H1 (cell line): ENCODE data around the gene CD68. TPM values are rescaled to one million over a fixed set of nuclear protein-coding genes. Genes with fewer than 3 reads are reported as not detected.

Experiments
- CTCF ChIA-PET: fragments of 300-600 bp; sonication (Branson Sonifier 250); formaldehyde crosslinking; loops from one replicate; lab custom pipeline; 2021; ENCODE audit not compliant: partially characterized antibody; lab: Charles Lee
- POLR2A ChIA-PET: fragments of 300-600 bp; sonication (Branson Sonifier 250); formaldehyde crosslinking; loops from one replicate; lab custom pipeline; 2021; ENCODE audit warnings: inconsistent platforms; ENCODE audit not compliant: partially characterized antibody; lab: Charles Lee
- DNase-seq, 2 experiments: peaks; one replicate each; pipeline versions ENCODE4 v3.0.0 to v3.0.0-alpha.2; 2010 to 2022; ENCODE audit warnings: low spot score in 2 of 2, low read depth in 1 of 2, mixed read lengths in 1 of 2
- FAIRE-seq: peaks from 2 replicates; lab custom pipeline; 2011; peaks lifted over from hg19 to GRCh38; lab: Jason Lieb, UNC
- H2AFZ ChIP-seq: 2 replicates; pipeline ENCODE4 v1.8.1; 2012; ENCODE audit warnings: low read length, inconsistent platforms
- H2AK5ac ChIP-seq: 2 replicates; pipeline ENCODE4 v1.6.1; 2013; ENCODE audit warnings: low read depth, low read length
- H2BK120ac ChIP-seq: replicated peaks from 2 replicates; pipeline ENCODE3; 2013; ENCODE audit warnings: low read depth, low read length, inconsistent platforms
- H2BK12ac ChIP-seq: 2 replicates; pipeline ENCODE4 v1.6.1; 2013; ENCODE audit warnings: low read depth, low read length
- H2BK15ac ChIP-seq: 2 replicates; pipeline ENCODE4 v1.6.1; 2013; ENCODE audit warnings: low read length
- H2BK20ac ChIP-seq: 2 replicates; pipeline ENCODE4 v1.6.1; 2013; ENCODE audit warnings: low read length
- H2BK5ac ChIP-seq: 2 replicates; pipeline ENCODE4 v1.6.1; 2013; ENCODE audit warnings: low read depth, low read length
- H3K14ac ChIP-seq: 2 replicates; pipeline ENCODE4 v1.6.1; 2013; ENCODE audit warnings: inconsistent platforms; ENCODE audit not compliant: insufficient read length
- H3K18ac ChIP-seq: 2 replicates; pipeline ENCODE4 v1.6.1; 2013; ENCODE audit warnings: low read length; ENCODE audit errors: extremely low read depth
- H3K23ac ChIP-seq: 2 replicates; pipeline ENCODE4 v1.6.1; 2013; ENCODE audit warnings: inconsistent platforms; ENCODE audit not compliant: insufficient read length
- H3K23me2 ChIP-seq: 2 replicates; pipeline ENCODE4 v1.6.1; 2013; ENCODE audit warnings: low read depth, low read length
- H3K27ac ChIP-seq: 2 replicates; pipeline ENCODE4 v1.6.1; 2011; ENCODE audit warnings: low read depth, low read length, inconsistent platforms
- H3K27me3 ChIP-seq, 4 experiments: replicated peaks in 1 of 4; 1 replicate in 1 of 4; 2 replicates in 3 of 4; pipeline versions ENCODE4 v1.6.1 to v1.8.1; 2011 to 2013; ENCODE audit warnings: low read length in 3 of 4, mild to moderate bottlenecking in 3 of 4, inconsistent platforms in 2 of 4, mixed read lengths in 2 of 4, moderate library complexity in 1 of 4; ENCODE audit not compliant: control insufficient read depth in 3 of 4, insufficient read depth in 3 of 4; ENCODE audit errors: extremely low read depth in 1 of 4
- H3K36me3 ChIP-seq, 4 experiments: 2 replicates each; pipeline versions ENCODE4 v1.6.1 to v1.8.1; 2011 to 2013; ENCODE audit warnings: mild to moderate bottlenecking in 4 of 4, low read length in 3 of 4, moderate library complexity in 2 of 4, control low read depth in 1 of 4, inconsistent platforms in 1 of 4; ENCODE audit not compliant: insufficient read depth in 4 of 4, control insufficient read depth in 2 of 4
- H3K4ac ChIP-seq: replicated peaks from 2 replicates; pipeline ENCODE3; 2013; ENCODE audit warnings: low read length, low read depth, mixed read lengths, inconsistent platforms; ENCODE audit not compliant: insufficient read length
- H3K4me1 ChIP-seq, 4 experiments: replicated peaks in 1 of 4; 1 replicate in 1 of 4; 2 replicates in 3 of 4; pipeline versions ENCODE4 v1.6.1 to v1.8.1; 2011 to 2013; ENCODE audit warnings: low read length in 3 of 4, inconsistent platforms in 2 of 4, mixed read lengths in 1 of 4; ENCODE audit not compliant: insufficient read depth in 4 of 4, control insufficient read depth in 3 of 4
- H3K4me2 ChIP-seq, 2 experiments: 2 replicates each; pipeline versions ENCODE4 v1.6.1 to v1.8.1; 2011 to 2013; ENCODE audit warnings: low read depth in 2 of 2, low read length in 2 of 2, control low read depth in 1 of 2, inconsistent platforms in 1 of 2, mild to moderate bottlenecking in 1 of 2; ENCODE audit not compliant: insufficient read depth in 1 of 2
- H3K4me3 ChIP-seq, 4 experiments: fragments of 200-600, 300-600 bp in 1 of 4; sonication (generic), shearing (Covaris generic), sonication (Bioruptor Twin) in 1 of 4; 2 replicates each; pipeline versions ENCODE4 v1.5.1 to v1.8.1; 2011 to 2016; ENCODE audit warnings: low read length in 4 of 4, low read depth in 3 of 4, control low read depth in 2 of 4, inconsistent platforms in 2 of 4, mild to moderate bottlenecking in 2 of 4, mixed read lengths in 1 of 4, moderate library complexity in 1 of 4; ENCODE audit not compliant: insufficient read depth in 2 of 4; ENCODE audit errors: extremely low read depth in 1 of 4
- H3K56ac ChIP-seq: replicated peaks from 2 replicates; pipeline ENCODE3; 2013; ENCODE audit warnings: low read depth, mild to moderate bottlenecking, mixed read lengths, low read length, inconsistent platforms; ENCODE audit not compliant: insufficient read length
- H3K79me1 ChIP-seq: 2 replicates; pipeline ENCODE4 v1.6.1; 2013; ENCODE audit warnings: low read depth, low read length, control low read depth
- H3K79me2 ChIP-seq, 2 experiments: 2 replicates each; pipeline versions ENCODE4 v1.6.1 to v1.8.1; 2012 to 2013; ENCODE audit warnings: low read length in 2 of 2, mild to moderate bottlenecking in 2 of 2, inconsistent platforms in 1 of 2; ENCODE audit not compliant: insufficient read depth in 2 of 2, control insufficient read depth in 1 of 2
- H3K9ac ChIP-seq, 4 experiments: replicated peaks in 1 of 4; 1 replicate in 1 of 4; 2 replicates in 3 of 4; pipeline versions ENCODE4 v1.6.1 to v1.8.1; 2011 to 2013; ENCODE audit warnings: low read depth in 3 of 4, low read length in 3 of 4, control low read depth in 2 of 4, mild to moderate bottlenecking in 2 of 4, moderate library complexity in 2 of 4, inconsistent platforms in 1 of 4; ENCODE audit errors: extremely low read depth in 1 of 4
- H3K9me3 ChIP-seq, 2 experiments: 2 replicates each; pipeline versions ENCODE4 v1.6.1 to v1.8.1; 2012 to 2013; ENCODE audit warnings: mild to moderate bottlenecking in 2 of 2, moderate library complexity in 2 of 2, control low read depth in 1 of 2, inconsistent platforms in 1 of 2, low read depth in 1 of 2, low read length in 1 of 2, mixed read lengths in 1 of 2; ENCODE audit not compliant: insufficient read depth in 2 of 2
- H4K20me1 ChIP-seq, 2 experiments: replicated peaks in 1 of 2; 2 replicates each; pipeline versions ENCODE3 to v1.8.1; 2011 to 2013; ENCODE audit warnings: inconsistent platforms in 2 of 2, low read length in 2 of 2, mild to moderate bottlenecking in 1 of 2; ENCODE audit not compliant: insufficient read depth in 2 of 2, control insufficient read depth in 1 of 2
- H4K5ac ChIP-seq: 2 replicates; pipeline ENCODE4 v1.6.1; 2013; ENCODE audit warnings: low read length, low read depth, mixed read lengths, inconsistent platforms; ENCODE audit not compliant: insufficient read length
- H4K8ac ChIP-seq: 2 replicates; pipeline ENCODE4 v1.8.0; 2013; ENCODE audit warnings: mild to moderate bottlenecking, moderate library complexity, low read length, inconsistent platforms; ENCODE audit not compliant: insufficient read depth; ENCODE audit errors: extremely low read depth
- H4K91ac ChIP-seq: replicated peaks from 2 replicates; pipeline ENCODE3; 2013; ENCODE audit warnings: low read length, mixed read lengths, inconsistent platforms; ENCODE audit not compliant: insufficient read length
- CHD1 ChIP-seq: IDR thresholded peaks from 2 replicates; pipeline ENCODE4 v1.6.1; 2012; ENCODE audit warnings: low read depth, low read length, improper control_type of control experiment
- E2F6 ChIP-seq: IDR thresholded peaks from 2 replicates; pipeline ENCODE4 v1.6.1; 2012; ENCODE audit warnings: inconsistent platforms
- WGBS, 2 experiments: shearing (Covaris generic) in 1 of 2; methylation state at CpG; one replicate each; pipeline versions ENCODE4 v1.1.6 to v1.1.7; 2013 to 2015; ENCODE audit warnings: low lambda C conversion rate in 2 of 2, mixed read lengths in 2 of 2, inconsistent platforms in 1 of 2, low coverage in 1 of 2, missing lambda C conversion rate in 1 of 2; ENCODE audit not compliant: insufficient replicate concordance in 2 of 2, insufficient coverage in 1 of 2, insufficient read length in 1 of 2; ENCODE audit errors: extremely low coverage in 1 of 2, missing lambda C conversion rate in 1 of 2; 5-methylcytosine and 5-hydroxymethylcytosine counted together
- polyA plus RNA-seq, 7 experiments: library from polyadenylated mRNA; depleted of rRNA in 3 of 7; stranded (reverse) in 5 of 7; unstranded in 2 of 7; fragments of >200 nt in 5 of 7; fragments of 200-250 nt in 2 of 7; gene quantifications; 1 replicate in 5 of 7; 2 replicates in 1 of 7; 4 replicates in 1 of 7; pipeline versions ENCODE4 v1.2.1 to v1.2.3, GENCODE V29; 2011 to 2013; ENCODE audit warnings: missing spikeins in 2 of 7, mixed read lengths in 2 of 7
- total RNA-seq: library from RNA; stranded (reverse); fragmentation: NEBNext Ultra II Directional; extraction: Animal tissue kit (Norgen Biotek cat#: 25700); gene quantifications from 2 replicates; pipeline ENCODE4 v1.2.1, GENCODE V29; 2021
- TF ChIP-seq, protein P1 (sequence below): IDR thresholded peaks from 2 replicates; pipeline ENCODE4 v1.6.1; 2011; ENCODE audit warnings: low read depth, mild to moderate bottlenecking, low read length; ENCODE audit not compliant: insufficient read depth

Gene CD68
- total and polyA plus RNA-seq, 2 of the 8 experiments (the other 6 are each of a cell fraction or from before 2014, with no cell fraction given), result 0.18 TPM; not detected in 1

DNA sequence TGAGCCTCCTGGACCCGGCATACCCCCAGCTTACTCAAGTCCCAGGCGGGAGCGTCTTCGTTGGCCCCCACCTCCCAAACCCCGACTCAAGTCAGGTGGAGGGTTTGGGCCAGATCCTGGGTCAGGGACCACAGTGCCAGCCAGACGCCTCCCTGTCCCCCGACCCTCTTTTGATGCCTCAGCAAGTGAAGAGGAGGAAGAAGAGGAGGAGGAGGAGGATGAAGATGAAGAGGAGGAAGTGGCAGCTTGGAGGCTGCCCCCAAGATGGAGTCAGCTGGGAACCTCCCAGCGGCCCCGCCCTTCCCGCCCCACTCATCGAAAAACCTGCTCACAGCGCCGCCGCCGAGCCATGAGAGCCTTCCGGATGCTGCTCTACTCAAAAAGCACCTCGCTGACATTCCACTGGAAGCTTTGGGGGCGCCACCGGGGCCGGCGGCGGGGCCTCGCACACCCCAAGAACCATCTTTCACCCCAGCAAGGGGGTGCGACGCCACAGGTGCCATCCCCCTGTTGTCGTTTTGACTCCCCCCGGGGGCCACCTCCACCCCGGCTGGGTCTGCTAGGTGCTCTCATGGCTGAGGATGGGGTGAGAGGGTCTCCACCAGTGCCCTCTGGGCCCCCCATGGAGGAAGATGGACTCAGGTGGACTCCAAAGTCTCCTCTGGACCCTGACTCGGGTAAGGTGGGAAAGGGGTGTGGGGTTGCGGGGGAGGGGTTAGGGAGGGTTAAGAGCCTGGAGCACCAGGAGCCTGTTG is 16.1 kb upstream of the CD68 start:
- Histone ChIP-seq H2BK12ac (no peak overlapping the region), H2AFZ (no peak overlapping the region), H4K5ac (no peak overlapping the region), H4K91ac (no peak overlapping the region), H4K20me1 (peaks cover 0 to 1% of the 10 kb centered on the region in 2 experiments), H3K27me3 (no peaks in the 10 kb centered on the region), H3K4me3 (peak overlapping the region in 3 of 4 experiments; percentile 71 to 96 (median 85); a peak in 5 of 8 replicates), H3K4me1 (peaks cover 7 to 30% (median 14%) of the 10 kb centered on the region in 4 experiments), H3K4ac (no peak overlapping the region), H2BK120ac (no peak overlapping the region), H2BK20ac (no peak overlapping the region), H2BK5ac (no peak overlapping the region), H3K36me3 (peaks cover 22 to 43% (median 30%) of the 10 kb centered on the region in 4 experiments), H3K9me3 (no peaks in the 10 kb centered on the region), H3K79me1 (peaks cover 11% of the 10 kb centered on the region), H4K8ac (no peak overlapping the region), H3K56ac (no peak overlapping the region), H3K9ac (no peak overlapping the region), H3K79me2 (peaks cover 4 to 26% of the 10 kb centered on the region in 2 experiments; a peak in 3 of 4 replicates), H3K23ac (no peak overlapping the region), H3K27ac (no peak overlapping the region), H3K14ac (no peak overlapping the region), H3K18ac (no peak overlapping the region), H2BK15ac (no peak overlapping the region), H2AK5ac (no peak overlapping the region), H3K4me2 (peak overlapping the region; percentile 49 to 96; a peak in 3 of 4 replicates), H3K23me2 (peaks cover 6% of the 10 kb centered on the region; the same call in 1 of the 2 replicates)
- POLR2A ChIA-PET, result interaction anchor here (0.6 to 37.5 kb wide), 4 partner anchors 19 to 664 kb away, joined by 3 to 1144 read pairs (median 4); partner anchors contain the start of genes CD68, MPDU1 and SOX15
- FAIRE-seq, result no peak
- DNase-seq, result no peak
- CTCF ChIA-PET, result interaction anchor here (0.6 to 12.7 kb wide), 3 partner anchors 29 to 110 kb away, joined by 3 to 251 read pairs (median 4); no protein-coding TSS in a partner anchor
- TF ChIP-seq, protein P1, sequence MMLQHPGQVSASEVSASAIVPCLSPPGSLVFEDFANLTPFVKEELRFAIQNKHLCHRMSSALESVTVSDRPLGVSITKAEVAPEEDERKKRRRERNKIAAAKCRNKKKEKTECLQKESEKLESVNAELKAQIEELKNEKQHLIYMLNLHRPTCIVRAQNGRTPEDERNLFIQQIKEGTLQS, result no peak
- TF ChIP-seq CHD1 (no peak), E2F6 (no peak)
- 95% methylated on average over 25 of the region's 30 CpGs; no CpG with 5 or more reads in 1 of the 2 experiments for WGBS, 2 experiments
